ENCODE measurements around the gene SAAL1.
"Not testable (repeated sequence)": the region's sequence is repeated elsewhere in the genome, so short reads cannot be mapped to it uniquely, and the experiment has no call there.

The SAAL1 gene

GRCh38 chr11:18105802-18106574 is at the start of gene SAAL1:
Gene SAAL1, minus strand, starts transcription at chr11:18106082. Its CDS starts 41 bp downstream, at chr11:18106041.
- DNase-seq (ENCODE audit: low read depth) = peak; percentile 86

- DNase-seq (ENCODE audit: low read depth) = no peak
Measured at GRCh38 chr11:18151581-18151980, 45.7 kb upstream of the SAAL1 start.

GRCh38 chr11:18145837-18146236 is 40.0 kb upstream of the SAAL1 start:
- no peak for DNase-seq (ENCODE audit: low read depth)

GRCh38 chr11:18145025-18145424 is 39.1 kb upstream of the SAAL1 start:
- DNase-seq (ENCODE audit: low read depth) = no peak

- DNase-seq (ENCODE audit: low read depth) = no peak
Measured at GRCh38 chr11:18144243-18144642, 38.4 kb upstream of the SAAL1 start.

GRCh38 chr11:18140145-18140544 is 34.3 kb upstream of the SAAL1 start:
- DNase-seq (ENCODE audit: low read depth) = no peak

GRCh38 chr11:18137186-18137800 is 31.4 kb upstream of the SAAL1 start:
- DNase-seq (ENCODE audit: low read depth) = no peak

GRCh38 chr11:18135308-18135707 is 29.4 kb upstream of the SAAL1 start:
- DNase-seq (ENCODE audit: low read depth) = no peak

GRCh38 chr11:18132341-18132740 is 26.5 kb upstream of the SAAL1 start, which contains the start of gene MRGPRX3:
Gene MRGPRX3, plus strand, starts transcription at chr11:18132571. Its CDS starts 4,632 bp downstream, at chr11:18137203.
- DNase-seq (ENCODE audit: low read depth) = no peak

GRCh38 chr11:18131115-18131514 is 25.2 kb upstream of the SAAL1 start:
- not testable (repeated sequence) for DNase-seq (ENCODE audit: low read depth)

GRCh38 chr11:18121331-18121828 is 15.5 kb upstream of the SAAL1 start:
- not testable (repeated sequence) for DNase-seq (ENCODE audit: low read depth)

GRCh38 chr11:18115360-18116127 is 9.7 kb upstream of the SAAL1 start:
- DNase-seq (ENCODE audit: low read depth) = peak; percentile 39

GRCh38 chr11:18111005-18111404 is 5.1 kb upstream of the SAAL1 start:
- no peak for DNase-seq (ENCODE audit: low read depth)

GRCh38 chr11:18108254-18108653 is 2.4 kb upstream of the SAAL1 start:
- no peak for DNase-seq (ENCODE audit: low read depth)

- no peak for DNase-seq (ENCODE audit: low read depth)
Measured at GRCh38 chr11:18106688-18107087, 806 bp upstream of the SAAL1 start.

GRCh38 chr11:18105086-18105801 is 638 bp downstream of the SAAL1 start:
- no peak for DNase-seq (ENCODE audit: low read depth)

- DNase-seq (ENCODE audit: low read depth) = no peak
Measured at GRCh38 chr11:18100926-18101656, 4.8 kb downstream of the SAAL1 start.

- DNase-seq (ENCODE audit: low read depth) = no peak
Measured at GRCh38 chr11:18093959-18094358, 11.9 kb downstream of the SAAL1 start.

- no peak for DNase-seq (ENCODE audit: low read depth)
Measured at GRCh38 chr11:18091731-18092130, 14.2 kb downstream of the SAAL1 start.

- DNase-seq (ENCODE audit: low read depth) = no peak
Measured at GRCh38 chr11:18088966-18089365, 16.9 kb downstream of the SAAL1 start.

GRCh38 chr11:18088366-18088765 is 17.5 kb downstream of the SAAL1 start:
- no peak for DNase-seq (ENCODE audit: low read depth)

Data from stimulated activated CD8-positive, alpha-beta memory T cell treated with anti-CD3 and anti-CD28 coated beads, Interleukin-7, amount 100 ng/mL, for 24 hours (primary cell).